IPS-20b (cell line): ENCODE results near the gene TTLL8.

Experiments used
- H3K27ac ChIP-seq: one replicate; pipeline ENCODE4 v1.5.1; 2013; ENCODE audit warnings: low read length
- H3K27me3 ChIP-seq: 2 replicates; pipeline ENCODE4 v1.6.1; 2013; ENCODE audit warnings: mild to moderate bottlenecking, low read length, inconsistent platforms; ENCODE audit not compliant: insufficient read depth
- H3K36me3 ChIP-seq: 2 replicates; pipeline ENCODE4 v1.6.1; 2013; ENCODE audit warnings: low read depth, mild to moderate bottlenecking, inconsistent platforms, low read length, moderate library complexity; ENCODE audit not compliant: insufficient read depth
- H3K4me1 ChIP-seq: 2 replicates; pipeline ENCODE4 v1.6.1; 2013; ENCODE audit warnings: mild to moderate bottlenecking, control low read depth, inconsistent platforms, low read length, moderate library complexity; ENCODE audit not compliant: insufficient read depth
- H3K4me3 ChIP-seq: 2 replicates; pipeline ENCODE4 v1.5.1; 2013; ENCODE audit warnings: mild to moderate bottlenecking, low read length, inconsistent platforms
- H3K9ac ChIP-seq: 2 replicates; pipeline ENCODE4 v1.6.1; 2013; ENCODE audit warnings: low read depth, mild to moderate bottlenecking, inconsistent platforms, low read length, moderate library complexity
- H3K9me3 ChIP-seq: 2 replicates; pipeline ENCODE4 v1.6.1; 2013; ENCODE audit warnings: mild to moderate bottlenecking, low read depth, low read length, inconsistent platforms; ENCODE audit not compliant: insufficient read depth

The TTLL8 gene

GRCh38 chr22:50082197-50082715, 24.2 kb upstream of the TTLL8 start:
- Histone ChIP-seq H3K27ac (no peak overlapping the region), H3K4me3 (no peak overlapping the region), H3K4me1 (0 out of 2 replicates have a peak, but pooled peaks cover 7% of the 10 kb centered on the region), H3K27me3 (no peaks in the 10 kb centered on the region; the same call in 1 of the 2 replicates), H3K9me3 (no peaks in the 10 kb centered on the region), H3K9ac (no peak overlapping the region), H3K36me3 (no peaks in the 10 kb centered on the region)

- H3K27me3 ChIP-seq = no peaks in the 10 kb centered on the region; the same call in 1 of the 2 replicates
- H3K9ac ChIP-seq = no peak overlapping the region
- H3K4me3 ChIP-seq = no peak overlapping the region
- H3K27ac ChIP-seq = no peak overlapping the region
- no peaks in the 10 kb centered on the region for H3K9me3 ChIP-seq
- H3K36me3 ChIP-seq = no peaks in the 10 kb centered on the region
- H3K4me1 ChIP-seq = 0 out of 2 replicates have a peak, but pooled peaks cover 7% of the 10 kb centered on the region
Measured at GRCh38 chr22:50081426-50082196, 23.5 kb upstream of the TTLL8 start.

GRCh38 chr22:50080077-50080465, 22.0 kb upstream of the TTLL8 start:
- no peak overlapping the region for H3K9ac ChIP-seq
- H3K27me3 ChIP-seq = no peaks in the 10 kb centered on the region
- no peaks in the 10 kb centered on the region for H3K9me3 ChIP-seq
- no peaks in the 10 kb centered on the region for H3K36me3 ChIP-seq
- H3K4me1 ChIP-seq = 0 out of 2 replicates have a peak, but pooled peaks cover 4% of the 10 kb centered on the region
- H3K4me3 ChIP-seq = no peak overlapping the region
- no peak overlapping the region for H3K27ac ChIP-seq

GRCh38 chr22:50078761-50079160, 20.7 kb upstream of the TTLL8 start:
- no peaks in the 10 kb centered on the region for H3K9me3 ChIP-seq
- H3K27ac ChIP-seq = no peak overlapping the region
- no peaks in the 10 kb centered on the region for H3K27me3 ChIP-seq
- no peaks in the 10 kb centered on the region for H3K36me3 ChIP-seq
- H3K4me1 ChIP-seq = no peaks in the 10 kb centered on the region
- no peak overlapping the region for H3K4me3 ChIP-seq
- H3K9ac ChIP-seq = no peak overlapping the region

- Histone ChIP-seq H3K27me3 (no peaks in the 10 kb centered on the region), H3K36me3 (no peaks in the 10 kb centered on the region), H3K9me3 (no peaks in the 10 kb centered on the region), H3K9ac (no peak overlapping the region), H3K4me3 (no peak overlapping the region), H3K4me1 (no peaks in the 10 kb centered on the region), H3K27ac (no peak overlapping the region)
Measured at GRCh38 chr22:50078246-50078645, 20.1 kb upstream of the TTLL8 start.

GRCh38 chr22:50076646-50077535, 18.8 kb upstream of the TTLL8 start:
- Histone ChIP-seq H3K4me3 (no peak overlapping the region), H3K9me3 (no peaks in the 10 kb centered on the region), H3K4me1 (no peaks in the 10 kb centered on the region), H3K27me3 (no peaks in the 10 kb centered on the region), H3K36me3 (no peaks in the 10 kb centered on the region), H3K9ac (no peak overlapping the region), H3K27ac (no peak overlapping the region)

- no peaks in the 10 kb centered on the region for H3K4me1 ChIP-seq
- no peaks in the 10 kb centered on the region for H3K36me3 ChIP-seq
Measured at GRCh38 chr22:50074551-50075530, 16.7 kb upstream of the TTLL8 start.

GRCh38 chr22:50074056-50074455, 16.0 kb upstream of the TTLL8 start:
- H3K4me1 ChIP-seq = no peaks in the 10 kb centered on the region

More at GRCh38 chr22:50074551-50075530, 16.7 kb upstream of the TTLL8 start:
- Histone ChIP-seq H3K4me3 (no peak overlapping the region), H3K27me3 (no peaks in the 10 kb centered on the region), H3K9me3 (no peaks in the 10 kb centered on the region), H3K27ac (no peak overlapping the region), H3K9ac (no peak overlapping the region)

GRCh38 chr22:50072714-50073538, 14.8 kb upstream of the TTLL8 start:
- H3K36me3 ChIP-seq = no peaks in the 10 kb centered on the region
- H3K4me1 ChIP-seq = no peaks in the 10 kb centered on the region
- H3K27ac ChIP-seq = no peak overlapping the region
- H3K9me3 ChIP-seq = no peaks in the 10 kb centered on the region
- no peak overlapping the region for H3K4me3 ChIP-seq
- no peak overlapping the region for H3K9ac ChIP-seq
- no peaks in the 10 kb centered on the region for H3K27me3 ChIP-seq

More at GRCh38 chr22:50074056-50074455, 16.0 kb upstream of the TTLL8 start:
- H3K36me3 ChIP-seq = no peaks in the 10 kb centered on the region
- H3K4me3 ChIP-seq = no peak overlapping the region
- no peaks in the 10 kb centered on the region for H3K27me3 ChIP-seq
- no peak overlapping the region for H3K9ac ChIP-seq
- no peaks in the 10 kb centered on the region for H3K9me3 ChIP-seq
- H3K27ac ChIP-seq = no peak overlapping the region

- no peak overlapping the region for H3K27ac ChIP-seq
- H3K4me1 ChIP-seq = no peaks in the 10 kb centered on the region
- no peak overlapping the region for H3K9ac ChIP-seq
- H3K9me3 ChIP-seq = no peaks in the 10 kb centered on the region
- no peaks in the 10 kb centered on the region for H3K27me3 ChIP-seq
- no peak overlapping the region for H3K4me3 ChIP-seq
- no peaks in the 10 kb centered on the region for H3K36me3 ChIP-seq
Measured at GRCh38 chr22:50072167-50072555, 14.1 kb upstream of the TTLL8 start.
